SK-N-DZ (cell line): ENCODE results near the gene CYBC1.

Experiments
- small RNA-seq, 2 experiments: library from RNA; depleted of rRNA; stranded (forward); fragments of <200 nt; gene quantifications; one replicate each; pipeline ENCODE3, GENCODE V24; 2014

CYBC1 gene

Small RNA genes lying within 50 kb of the gene (small RNA-seq; reads per million reads assigned to genes)
- 0 reads per million in 2 experiments for gene RF00019
